Measurements from ENCODE around the gene OPRL1. TPM values are rescaled to one million over a fixed set of nuclear protein-coding genes. Genes with fewer than 3 reads are reported as not detected.
A peak's percentile ranks its signal among the peaks of the same experiment; 100 is the strongest.

OPRL1 gene
- total RNA-seq (2022) (0.17 and 0.33 TPM in 2 replicates), Bru-seq, nascent RNA (percentile 13 among the genes with signal in this experiment), BruChase-seq, experiment 1, labeled RNA remaining after a 6-hour chase (percentile 23 among the genes with signal in this experiment), BruChase-seq, experiment 2, labeled RNA remaining after a 2-hour chase (percentile 18 among the genes with signal in this experiment)
- long read RNA-seq, partial matches to known transcripts: 0 of 1 reads
- long read RNA-seq, other reads (novel, unspliced or antisense): 1 of 1 reads

- Mint-ChIP-seq H3K27ac (ENCODE audit: unreplicated experiment) (peak within 1 kb of the TSS; percentile 68), H3K36me3 (ENCODE audit: insufficient read depth, unreplicated experiment) (peaks cover 41% of the 10 kb centered on the region), H3K4me3 (ENCODE audit: low read depth, unreplicated experiment) (peak within 1 kb of the TSS; percentile 82), H3K9me3 (ENCODE audit: low read depth, unreplicated experiment) (no peaks in the 10 kb centered on the region), H3K4me1 (ENCODE audit: low read depth, unreplicated experiment) (peaks cover 32% of the 10 kb centered on the region), H3K27me3 (ENCODE audit: unreplicated experiment) (peaks cover 52% of the 10 kb centered on the region)
- intact Hi-C loops (cut with micrococcal nuclease; ENCODE audit: unreplicated experiment): loop anchor here (5.0 kb wide), 1 partner anchor 42 kb away; no protein-coding TSS in a partner anchor
- TF ChIP-seq, protein P1, sequence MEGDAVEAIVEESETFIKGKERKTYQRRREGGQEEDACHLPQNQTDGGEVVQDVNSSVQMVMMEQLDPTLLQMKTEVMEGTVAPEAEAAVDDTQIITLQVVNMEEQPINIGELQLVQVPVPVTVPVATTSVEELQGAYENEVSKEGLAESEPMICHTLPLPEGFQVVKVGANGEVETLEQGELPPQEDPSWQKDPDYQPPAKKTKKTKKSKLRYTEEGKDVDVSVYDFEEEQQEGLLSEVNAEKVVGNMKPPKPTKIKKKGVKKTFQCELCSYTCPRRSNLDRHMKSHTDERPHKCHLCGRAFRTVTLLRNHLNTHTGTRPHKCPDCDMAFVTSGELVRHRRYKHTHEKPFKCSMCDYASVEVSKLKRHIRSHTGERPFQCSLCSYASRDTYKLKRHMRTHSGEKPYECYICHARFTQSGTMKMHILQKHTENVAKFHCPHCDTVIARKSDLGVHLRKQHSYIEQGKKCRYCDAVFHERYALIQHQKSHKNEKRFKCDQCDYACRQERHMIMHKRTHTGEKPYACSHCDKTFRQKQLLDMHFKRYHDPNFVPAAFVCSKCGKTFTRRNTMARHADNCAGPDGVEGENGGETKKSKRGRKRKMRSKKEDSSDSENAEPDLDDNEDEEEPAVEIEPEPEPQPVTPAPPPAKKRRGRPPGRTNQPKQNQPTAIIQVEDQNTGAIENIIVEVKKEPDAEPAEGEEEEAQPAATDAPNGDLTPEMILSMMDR (IDR thresholded peaks at IDR 0.05; ENCODE audit: unreplicated experiment): no peak
- CTCF ChIA-PET: interaction anchor here (0.7 to 1.2 kb wide), 3 partner anchors 11 to 40 kb away, joined by 3 to 5 read pairs (median 3); no protein-coding TSS in a partner anchor
- BruUV-seq (replicated peaks): no TSS peak
- DNase-seq: no peak
These were observed at the start of gene OPRL1 for GRCh38 chr20:64080013-64080812. Gene OPRL1, plus strand, starts transcription at chr20:64080082. Its CDS starts 12,639 bp downstream, at chr20:64092721.

- Mint-ChIP-seq H3K27ac (ENCODE audit: unreplicated experiment) (no peak overlapping the region), H3K4me3 (ENCODE audit: low read depth, unreplicated experiment) (no peak overlapping the region), H3K4me1 (ENCODE audit: low read depth, unreplicated experiment) (no peaks in the 10 kb centered on the region), H3K27me3 (ENCODE audit: unreplicated experiment) (no peaks in the 10 kb centered on the region), H3K9me3 (ENCODE audit: low read depth, unreplicated experiment) (no peaks in the 10 kb centered on the region), H3K36me3 (ENCODE audit: insufficient read depth, unreplicated experiment) (peaks cover 93% of the 10 kb centered on the region)
- intact Hi-C loops (cut with micrococcal nuclease; ENCODE audit: unreplicated experiment): no loop called here
- CTCF ChIA-PET: interaction anchor here (0.6 kb wide), 1 partner anchor 42 kb away, joined by 3 read pairs; no protein-coding TSS in a partner anchor
- DNase-seq: no peak
- no TSS peak for BruUV-seq (replicated peaks)
- TF ChIP-seq, protein P1 (IDR thresholded peaks at IDR 0.05; ENCODE audit: unreplicated experiment): no peak
These were observed 49.3 kb upstream of the OPRL1 start for GRCh38 chr20:64030371-64031134.

DNA sequence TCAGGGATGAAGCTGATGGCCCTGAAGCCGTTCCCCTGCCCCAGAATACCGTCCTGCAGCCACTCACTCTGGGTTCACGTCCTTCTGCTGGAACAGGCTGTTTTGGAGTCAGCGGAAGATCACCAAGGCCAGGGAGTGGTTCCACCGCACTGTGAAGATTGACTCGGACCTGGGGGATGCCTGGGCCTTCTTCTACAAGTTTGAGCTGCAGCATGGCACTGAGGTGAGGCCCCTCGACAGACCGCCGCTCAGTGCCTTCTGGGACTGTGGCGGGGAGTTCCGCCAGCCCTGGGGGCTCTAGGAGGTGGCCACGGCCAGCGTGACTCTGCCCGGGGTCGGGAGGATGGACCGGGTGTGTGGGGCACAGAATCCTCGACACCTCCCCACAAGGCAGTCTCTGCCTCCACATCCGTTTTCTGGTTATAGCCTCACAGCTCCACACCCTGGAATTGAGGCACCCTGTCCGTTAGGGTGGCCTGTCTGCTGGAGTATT is 48.0 kb upstream of the OPRL1 start:
- TF ChIP-seq, protein P1 (IDR thresholded peaks at IDR 0.05; ENCODE audit: unreplicated experiment): no peak
- DNase-seq: no peak
- no peak overlapping the region for H3K4me3 Mint-ChIP-seq (ENCODE audit: low read depth, unreplicated experiment)
- peaks cover 91% of the 10 kb centered on the region for H3K36me3 Mint-ChIP-seq (ENCODE audit: insufficient read depth, unreplicated experiment)
- no peak overlapping the region for H3K27ac Mint-ChIP-seq (ENCODE audit: unreplicated experiment)
- H3K27me3 Mint-ChIP-seq (ENCODE audit: unreplicated experiment): no peaks in the 10 kb centered on the region
- no TSS peak for BruUV-seq (replicated peaks)
- CTCF ChIA-PET: no interaction called here
- no peaks in the 10 kb centered on the region for H3K4me1 Mint-ChIP-seq (ENCODE audit: low read depth, unreplicated experiment)
- no peaks in the 10 kb centered on the region for H3K9me3 Mint-ChIP-seq (ENCODE audit: low read depth, unreplicated experiment)
- intact Hi-C loops (cut with micrococcal nuclease; ENCODE audit: unreplicated experiment): no loop called here
